C4-2B (cell line): ENCODE measurements around the gene DIS3L2.

Source experiments
- H3K27ac ChIP-seq: fragments of 450-650 bp; 2 replicates; pipeline ENCODE4 v1.5.1; 2017
- CTCF ChIP-seq: fragments of 450-650 bp; conservative IDR thresholded peaks from 2 replicates; pipeline ENCODE4 v1.5.1; 2017; ENCODE audit warnings: mild to moderate bottlenecking
- ZFX ChIP-seq: fragments of 450-650 bp; IDR thresholded peaks from 2 replicates; pipeline ENCODE4 v1.6.1; 2017

The DIS3L2 gene

DNA sequence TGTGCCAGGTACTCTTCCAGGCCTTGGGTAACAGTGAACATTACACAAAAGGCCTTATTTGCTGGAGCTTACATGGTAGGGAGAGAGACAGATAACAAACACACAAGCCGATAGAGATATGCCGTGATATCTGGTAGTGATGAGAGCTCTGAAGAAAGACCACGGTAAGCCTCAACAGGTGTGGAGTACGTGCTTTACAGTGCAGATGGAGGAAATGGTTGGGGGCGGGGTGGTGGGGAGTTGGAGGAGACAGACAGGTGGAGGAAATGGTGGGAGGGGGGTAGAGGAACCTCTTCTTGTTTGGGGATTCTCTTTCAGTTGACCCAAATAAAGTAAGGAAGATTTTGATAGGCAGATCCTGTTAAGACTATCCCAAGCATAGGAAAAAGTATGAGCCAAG is 276.0 kb downstream of the DIS3L2 start:
- TF ChIP-seq ZFX, result no peak
- no peak for TF ChIP-seq CTCF
- peak overlapping the region; percentile 69 for H3K27ac ChIP-seq

GRCh38 chr2:232238108-232238507 is 276.6 kb downstream of the DIS3L2 start:
- peak overlapping the region; percentile 69 for H3K27ac ChIP-seq
- TF ChIP-seq ZFX, result no peak
- no peak for TF ChIP-seq CTCF

DNA sequence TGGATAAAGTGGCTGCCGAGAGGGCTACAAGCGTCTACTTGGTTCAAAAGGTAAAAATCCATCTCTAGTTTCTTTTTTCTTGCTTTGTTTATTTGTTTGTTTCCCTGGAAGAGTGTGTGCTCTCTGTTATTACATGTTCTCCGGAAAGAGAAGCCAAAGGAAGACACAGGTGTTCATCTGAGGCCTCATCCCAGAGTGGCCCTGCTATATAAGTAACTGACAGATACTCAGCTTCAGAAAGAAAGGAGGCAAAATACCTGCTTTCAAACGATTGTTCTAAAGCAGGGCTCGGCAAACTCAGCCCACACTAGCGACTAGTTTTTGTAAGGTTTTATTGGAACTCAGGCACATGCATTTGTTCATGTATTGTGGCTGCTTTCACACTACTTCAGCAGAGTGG is 277.1 kb downstream of the DIS3L2 start:
- no peak for TF ChIP-seq ZFX
- TF ChIP-seq CTCF, result no peak
- H3K27ac ChIP-seq, result peak overlapping the region; percentile 69

DNA sequence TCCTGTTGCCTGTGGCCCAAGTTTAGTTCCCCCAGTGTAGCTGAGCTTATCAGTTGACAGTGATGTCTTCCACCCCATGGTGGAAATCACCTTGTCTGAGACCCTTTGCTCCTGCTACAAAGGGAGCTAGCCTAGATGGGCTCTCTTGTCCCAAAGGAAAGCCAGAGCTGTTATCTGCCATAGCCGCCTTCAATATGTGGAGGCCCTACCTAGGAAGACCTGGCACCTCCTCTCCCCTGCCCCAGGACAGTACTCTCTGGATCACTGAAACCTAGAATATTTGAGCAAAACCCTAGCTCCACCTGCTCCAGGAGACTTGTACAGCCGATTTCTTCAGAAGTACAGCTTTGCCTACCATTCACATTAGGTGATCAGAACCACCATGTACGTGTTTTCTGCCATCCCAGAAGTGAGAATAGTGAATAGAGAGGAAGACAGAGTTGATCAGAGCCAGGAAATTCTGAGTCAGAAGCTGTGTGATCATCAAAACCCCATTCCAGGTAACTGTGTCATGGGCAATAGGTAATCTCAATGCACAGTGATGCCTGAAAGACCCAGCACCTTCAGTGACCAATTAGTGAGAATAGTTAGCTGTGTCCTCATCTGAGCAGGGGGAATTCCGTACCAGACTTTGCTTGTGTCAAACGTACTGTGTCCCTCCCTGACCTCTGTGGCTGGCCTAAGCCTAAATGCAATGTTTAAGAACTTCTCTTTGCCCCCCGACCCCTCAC is 278.6 kb downstream of the DIS3L2 start:
- no peak for TF ChIP-seq CTCF
- no peak for TF ChIP-seq ZFX
- H3K27ac ChIP-seq, result no peak overlapping the region

GRCh38 chr2:232240906-232241305 is 279.4 kb downstream of the DIS3L2 start:
- TF ChIP-seq ZFX, result no peak
- no peak for TF ChIP-seq CTCF
- no peak overlapping the region for H3K27ac ChIP-seq

DNA sequence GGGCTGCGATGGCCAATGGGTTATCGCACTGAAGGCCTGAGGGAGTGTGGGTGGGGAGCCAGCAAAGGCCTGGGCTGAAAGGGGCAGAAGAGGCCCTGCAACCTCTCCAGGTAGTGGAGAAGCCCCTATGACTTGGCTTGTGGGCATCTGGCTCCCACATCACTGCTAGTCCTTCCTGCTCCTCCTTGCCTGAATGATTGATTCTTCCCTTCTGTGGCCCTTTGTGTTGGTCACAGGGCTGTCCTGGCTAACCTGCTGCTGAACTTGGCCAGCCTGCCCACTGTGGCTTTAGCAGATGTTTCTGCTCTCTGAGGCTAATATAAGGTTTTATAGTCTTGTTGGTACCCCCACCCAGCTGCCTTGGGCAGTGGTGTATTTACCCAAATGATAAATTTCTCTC is 280.8 kb downstream of the DIS3L2 start:
- no peak overlapping the region for H3K27ac ChIP-seq

DNA sequence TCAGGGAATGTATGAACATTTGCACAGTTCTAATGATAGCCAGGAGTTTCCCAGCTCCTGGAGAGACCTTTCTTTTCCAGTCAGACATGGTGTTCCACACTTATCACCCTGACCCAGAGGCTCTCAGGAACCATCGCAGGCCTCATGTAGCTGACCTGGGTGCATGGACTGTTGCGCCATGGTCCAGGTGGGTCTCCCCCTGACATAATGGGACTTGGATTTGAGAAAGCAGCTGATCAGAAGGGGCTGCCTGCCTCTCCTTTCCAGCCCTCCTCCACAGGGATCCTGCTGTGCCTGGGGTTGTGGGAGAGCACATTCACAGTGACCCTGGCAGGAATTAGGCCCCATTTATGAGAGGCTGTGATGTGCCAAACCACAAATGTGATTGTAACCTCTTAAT is 283.6 kb downstream of the DIS3L2 start:
- no peak for TF ChIP-seq ZFX
- no peak for TF ChIP-seq CTCF
- H3K27ac ChIP-seq, result no peak overlapping the region

More for the DNA sequence above, 280.8 kb downstream of the DIS3L2 start:
- TF ChIP-seq ZFX, result no peak

DNA sequence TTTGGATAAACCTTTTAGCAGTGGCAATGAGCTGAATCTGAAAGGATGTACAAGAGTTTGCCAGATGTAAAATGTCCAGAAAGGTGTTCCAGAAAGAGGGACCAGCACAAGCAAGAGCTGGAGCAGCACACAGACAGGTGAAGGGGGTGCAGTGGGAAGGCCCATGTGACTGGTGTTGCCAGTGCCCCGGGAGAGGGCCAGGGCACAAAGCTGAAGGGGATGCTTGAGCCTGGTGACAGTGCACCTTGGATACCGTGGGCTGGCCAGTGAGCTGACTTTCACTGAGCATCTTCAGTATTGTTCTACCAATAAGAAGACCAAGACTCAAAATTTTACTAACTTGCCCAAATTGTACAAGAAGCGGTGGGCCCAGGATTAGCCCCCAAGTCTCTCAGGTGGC is 284.7 kb downstream of the DIS3L2 start:
- no peak overlapping the region for H3K27ac ChIP-seq
- TF ChIP-seq CTCF (no peak), ZFX (no peak)
